OCI-LY7 (cell line): ENCODE measurements around the gene MGAT1. TPM values are rescaled to one million over a fixed set of nuclear protein-coding genes. Genes with fewer than 3 reads are reported as not detected.
A peak's percentile ranks its signal among the peaks of the same experiment; 100 is the strongest.

Experiments
- BruUV-seq: library from RNA; stranded (reverse); fragments of 400-500 nt; replicated peaks from 2 replicates; lab custom pipeline; 2021; lab: Mats Ljungman, UMichigan
- CTCF ChIA-PET: fragments of 300-600 bp; sonication (Branson Sonifier 250); formaldehyde crosslinking; loops from one replicate; lab custom pipeline; 2022; ENCODE audit warnings: antibody characterized with exemption; ENCODE audit not compliant: unreplicated experiment; lab: Charles Lee
- POLR2A ChIA-PET: fragments of 300-600 bp; sonication (Branson Sonifier 250); formaldehyde crosslinking; loops from one replicate; lab custom pipeline; 2022; ENCODE audit warnings: antibody characterized with exemption; lab: Charles Lee
- DNase-seq: peaks from one replicate; pipeline ENCODE4 v3.0.0-alpha.2; 2015; ENCODE audit warnings: low spot score
- H2AFZ ChIP-seq: fragments of 200-600 bp; sonication (generic), shearing (Covaris generic); 2 replicates; pipeline ENCODE4 v1.6.1; 2014; ENCODE audit warnings: mild to moderate bottlenecking, antibody characterized with exemption, low read length, moderate library complexity
- H3K27ac ChIP-seq: fragments of 200-600 bp; sonication (generic); 2 replicates; pipeline ENCODE4 v1.5.1; 2014; ENCODE audit warnings: mixed run types, low read depth, mild to moderate bottlenecking, moderate library complexity, low read length, inconsistent platforms; ENCODE audit not compliant: poor library complexity, severe bottlenecking
- H3K36me3 ChIP-seq: fragments of 200-600 bp; sonication (generic); 2 replicates; pipeline ENCODE4 v1.6.1; 2014; ENCODE audit warnings: mild to moderate bottlenecking, antibody characterized with exemption, low read length, moderate library complexity, mixed read lengths; ENCODE audit not compliant: insufficient read depth
- H3K4me1 ChIP-seq: fragments of 200-600 bp; sonication (generic); 2 replicates; pipeline ENCODE4 v1.5.1; 2014; ENCODE audit warnings: mild to moderate bottlenecking, low read length; ENCODE audit not compliant: insufficient read depth, poor library complexity, severe bottlenecking
- H3K4me2 ChIP-seq: fragments of 200-600 bp; sonication (generic); 2 replicates; pipeline ENCODE4 v1.6.1; 2014; ENCODE audit warnings: mild to moderate bottlenecking, low read length
- H3K4me3 ChIP-seq: fragments of 200-600 bp; sonication (generic); 2 replicates; pipeline ENCODE4 v1.5.1; 2014; ENCODE audit warnings: mild to moderate bottlenecking, low read depth, low read length; ENCODE audit not compliant: poor library complexity, severe bottlenecking
- H3K79me2 ChIP-seq: fragments of 200-600 bp; sonication (generic); 2 replicates; pipeline ENCODE4 v1.6.1; 2016; ENCODE audit warnings: low read depth, mild to moderate bottlenecking, low read length, moderate library complexity, mixed read lengths; ENCODE audit not compliant: insufficient read depth
- H3K9me2 ChIP-seq: fragments of 200-600 bp; sonication (generic); 2 replicates; pipeline ENCODE4 v1.6.1; 2016; ENCODE audit warnings: mild to moderate bottlenecking, low read length, mixed read lengths; ENCODE audit not compliant: insufficient read depth
- H3K9me3 ChIP-seq: fragments of 200-600 bp; sonication (generic); 2 replicates; pipeline ENCODE4 v1.6.1; 2014; ENCODE audit warnings: mild to moderate bottlenecking, mixed run types, low read length, mixed read lengths
- H4K20me1 ChIP-seq: fragments of 200-600 bp; sonication (generic); 2 replicates; pipeline ENCODE4 v1.6.1; 2014; ENCODE audit warnings: mild to moderate bottlenecking, antibody characterized with exemption, low read length, moderate library complexity, mixed read lengths; ENCODE audit not compliant: insufficient read depth
- CTCF ChIP-seq: fragments of 200-600 bp; sonication (generic); conservative IDR thresholded peaks from 2 replicates; pipeline ENCODE4 v1.5.1; 2014; ENCODE audit warnings: mild to moderate bottlenecking, antibody characterized with exemption, low read length, moderate library complexity, mixed read lengths
- EZH2phosphoT487 ChIP-seq: fragments of 200-600 bp; sonication (generic); IDR thresholded peaks from 2 replicates; pipeline ENCODE4 v1.6.1; 2018; ENCODE audit warnings: low read depth, borderline replicate concordance, mild to moderate bottlenecking, mixed run types, antibody characterized with exemption, low read length, moderate library complexity, mixed read lengths
- intact Hi-C: fragments of 100-400 bp; cut with micrococcal nuclease; formaldehyde crosslinking; loops from one replicate; pipeline ENCODE4 v1.10.0; 2022; ENCODE audit not compliant: unreplicated experiment
- total RNA-seq, 2 experiments: library from RNA; depleted of rRNA in 1 of 2; stranded (reverse); fragments of >200 nt in 1 of 2; shearing (Covaris generic) in 1 of 2; gene quantifications; 2 replicates each; pipeline ENCODE4 v1.2.3, GENCODE V29; 2014 to 2022

Gene MGAT1
- total RNA-seq, 2 experiments from 2014 or later, result 75.4 to 103 TPM

GRCh38 chr5:180810210-180810958 lies 7.8 kb upstream of the MGAT1 start:
- intact Hi-C loops, result loop anchor here (1.0 to 2.0 kb wide), 4 partner anchors 8 to 50 kb away; partner anchors contain the start of genes MGAT1 and ZFP62
- H3K9me3 ChIP-seq, result no peaks in the 10 kb centered on the region
- H3K4me3 ChIP-seq, result peak overlapping the region; percentile 84
- ChIA-PET CTCF (interaction anchor here (0.7 kb wide), 1 partner anchor 378 kb away, joined by 3 read pairs; no protein-coding TSS in a partner anchor), POLR2A (interaction anchor here (2.3 kb wide), 1 partner anchor 11 kb away, joined by 16 read pairs; no protein-coding TSS in a partner anchor)
- no peak for TF ChIP-seq EZH2phosphoT487
- no peak for TF ChIP-seq CTCF
- H3K36me3 ChIP-seq, result peaks cover 5% of the 10 kb centered on the region; the same call in 1 of the 2 replicates
- no TSS peak for BruUV-seq
- peaks cover 52% of the 10 kb centered on the region for H3K79me2 ChIP-seq
- peak overlapping the region; percentile 88 for H3K4me2 ChIP-seq
- peak overlapping the region; percentile 3; the same call in 1 of the 2 replicates for H2AFZ ChIP-seq
- H3K4me1 ChIP-seq, result peaks cover 79% of the 10 kb centered on the region
- H3K9me2 ChIP-seq, result no peaks in the 10 kb centered on the region
- no peaks in the 10 kb centered on the region for H4K20me1 ChIP-seq
- H3K27ac ChIP-seq, result peak overlapping the region; percentile 96
- peak; percentile 96 for DNase-seq

- peaks cover 79% of the 10 kb centered on the region for H3K4me1 ChIP-seq
Observed at GRCh38 chr5:180809403-180810209, 7.0 kb upstream of the MGAT1 start.

More at GRCh38 chr5:180809403-180810209, 7.0 kb upstream of the MGAT1 start:
- Histone ChIP-seq H3K27ac (peak overlapping the region; percentile 96), H2AFZ (no peak overlapping the region), H4K20me1 (no peaks in the 10 kb centered on the region), H3K4me3 (peak overlapping the region; percentile 84), H3K79me2 (peaks cover 60% of the 10 kb centered on the region), H3K4me2 (peak overlapping the region; percentile 88), H3K36me3 (peaks cover 5% of the 10 kb centered on the region; the same call in 1 of the 2 replicates), H3K9me3 (no peaks in the 10 kb centered on the region), H3K9me2 (no peaks in the 10 kb centered on the region)
- POLR2A ChIA-PET, result interaction anchor here (2.3 to 3.6 kb wide), 4 partner anchors 7 to 21 kb away, joined by 6 to 37 read pairs (median 19); no protein-coding TSS in a partner anchor
- peak; percentile 94 for DNase-seq
- no TSS peak for BruUV-seq
- no peak for TF ChIP-seq CTCF
- no peak for TF ChIP-seq EZH2phosphoT487
- CTCF ChIA-PET, result no interaction called here
- intact Hi-C loops, result loop anchor here (1.0 to 2.0 kb wide), 4 partner anchors 7 to 51 kb away; partner anchors contain the start of genes MGAT1 and ZFP62
